NCI-H2081 treated with DMSO at 0.1 percent for 48 hours (cell line): Measurements from ENCODE around the gene RAB10.
A peak's percentile ranks its signal among the peaks of the same experiment; 100 is the strongest.
"Not testable (repeated sequence)": the region's sequence is repeated elsewhere in the genome, so short reads cannot be mapped to it uniquely, and the experiment has no call there.

ENCODE experiments used
- DNase-seq: peaks from one replicate; lab custom pipeline; 2025; lab: John Stamatoyannopoulos, UW

The RAB10 gene

GRCh38 chr2:26033818-26034636 is at the start of gene RAB10:
RAB10 (plus strand) TSS chr2:26034084; CDS start chr2:26034609, 525 bp downstream.
- peak; percentile 86 for DNase-seq

- DNase-seq = no peak
Measured at GRCh38 chr2:25988134-25988533, 45.8 kb upstream of the RAB10 start.

DNA sequence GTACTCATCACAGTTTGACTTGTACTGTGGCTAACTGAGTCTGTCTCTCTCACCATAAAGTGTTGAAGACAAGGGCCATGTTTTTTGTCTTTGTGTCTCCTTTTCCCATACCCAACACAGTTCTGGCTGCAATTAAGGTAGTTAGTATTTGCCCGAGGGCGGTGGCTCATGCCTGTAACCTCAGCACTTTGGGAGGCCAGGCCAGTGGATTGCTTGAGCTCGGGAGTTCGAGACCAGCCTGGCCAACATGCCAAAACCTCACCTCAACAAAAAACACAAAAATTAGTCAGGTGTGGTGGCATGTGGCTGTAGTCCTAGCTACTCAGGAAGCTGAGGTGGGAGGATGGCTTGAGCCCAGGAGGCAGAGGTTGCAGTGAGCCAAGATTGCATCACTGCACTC is 44.7 kb upstream of the RAB10 start:
- DNase-seq = no peak

DNA sequence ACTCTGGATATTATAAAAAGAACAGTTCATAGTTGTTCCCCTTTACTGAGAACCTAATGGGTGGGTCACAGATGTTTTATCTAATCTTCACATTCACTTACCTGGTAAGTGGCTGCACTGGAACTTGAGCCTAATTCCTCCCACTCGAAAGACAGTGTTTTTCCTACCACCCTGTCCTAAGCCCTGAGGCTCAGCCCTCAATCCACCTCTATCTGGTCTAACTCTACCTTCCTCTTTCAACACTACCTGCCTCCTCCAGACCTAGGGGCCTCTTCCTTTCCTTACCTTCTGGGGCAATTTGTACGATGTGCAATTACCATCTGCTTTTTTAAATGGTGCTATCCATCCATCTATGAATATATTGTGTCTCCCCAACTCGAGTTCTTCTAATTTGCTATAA is 41.9 kb upstream of the RAB10 start:
- no peak for DNase-seq

DNA sequence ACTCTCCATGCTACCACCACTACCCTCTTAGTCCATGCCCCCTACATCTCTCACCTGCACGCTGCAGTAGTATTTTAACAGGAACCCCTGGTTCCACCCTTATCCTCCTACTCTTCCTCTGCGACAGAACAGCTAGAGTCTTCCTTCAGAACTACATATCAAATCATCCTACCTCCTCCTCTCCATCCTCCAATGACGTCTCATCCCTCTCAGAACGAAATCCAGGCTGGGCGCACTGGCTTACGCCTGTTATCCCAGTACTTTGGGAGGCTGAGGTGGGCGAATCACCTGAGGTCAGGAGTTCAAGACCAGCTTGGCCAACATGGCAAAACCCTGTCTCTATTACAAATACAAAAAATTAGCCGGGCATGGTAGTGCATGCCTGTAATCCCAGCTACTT is 41.3 kb upstream of the RAB10 start:
- no peak for DNase-seq

GRCh38 chr2:25993049-25993448 is 40.8 kb upstream of the RAB10 start:
- no peak for DNase-seq

- no peak for DNase-seq
Measured at GRCh38 chr2:25994509-25994908, 39.4 kb upstream of the RAB10 start.

GRCh38 chr2:25996844-25997243 is 37.0 kb upstream of the RAB10 start:
- no peak for DNase-seq

GRCh38 chr2:25998816-25999383 is 35.0 kb upstream of the RAB10 start:
- DNase-seq = not testable (repeated sequence)

GRCh38 chr2:25999406-25999805 is 34.5 kb upstream of the RAB10 start:
- not testable (repeated sequence) for DNase-seq

GRCh38 chr2:26000561-26001082 is 33.3 kb upstream of the RAB10 start:
- DNase-seq = no peak

- DNase-seq = peak; percentile 71
Measured at GRCh38 chr2:26001743-26002351, 32.0 kb upstream of the RAB10 start.

- no peak for DNase-seq
Measured at GRCh38 chr2:26002632-26003310, 31.1 kb upstream of the RAB10 start.

DNA sequence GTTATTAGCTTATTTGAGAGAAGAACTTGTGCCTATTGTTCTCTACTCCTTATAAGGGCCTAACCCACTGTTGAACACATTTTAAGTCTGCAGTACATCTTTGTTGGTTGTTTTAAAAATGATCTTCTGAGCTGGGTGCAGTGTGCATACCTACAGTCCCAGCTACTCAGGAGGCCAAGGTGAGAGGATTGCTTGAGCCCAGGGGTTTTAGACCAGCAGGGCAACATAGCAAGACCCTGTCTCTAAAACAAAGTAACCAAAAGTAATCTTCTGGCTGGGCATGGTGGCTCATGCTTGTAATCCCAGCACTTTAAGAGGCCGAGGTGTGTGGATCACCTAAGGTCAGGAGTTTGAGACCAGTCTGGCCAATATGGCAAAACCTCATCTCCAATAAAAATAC is 25.8 kb upstream of the RAB10 start:
- no peak for DNase-seq

DNA sequence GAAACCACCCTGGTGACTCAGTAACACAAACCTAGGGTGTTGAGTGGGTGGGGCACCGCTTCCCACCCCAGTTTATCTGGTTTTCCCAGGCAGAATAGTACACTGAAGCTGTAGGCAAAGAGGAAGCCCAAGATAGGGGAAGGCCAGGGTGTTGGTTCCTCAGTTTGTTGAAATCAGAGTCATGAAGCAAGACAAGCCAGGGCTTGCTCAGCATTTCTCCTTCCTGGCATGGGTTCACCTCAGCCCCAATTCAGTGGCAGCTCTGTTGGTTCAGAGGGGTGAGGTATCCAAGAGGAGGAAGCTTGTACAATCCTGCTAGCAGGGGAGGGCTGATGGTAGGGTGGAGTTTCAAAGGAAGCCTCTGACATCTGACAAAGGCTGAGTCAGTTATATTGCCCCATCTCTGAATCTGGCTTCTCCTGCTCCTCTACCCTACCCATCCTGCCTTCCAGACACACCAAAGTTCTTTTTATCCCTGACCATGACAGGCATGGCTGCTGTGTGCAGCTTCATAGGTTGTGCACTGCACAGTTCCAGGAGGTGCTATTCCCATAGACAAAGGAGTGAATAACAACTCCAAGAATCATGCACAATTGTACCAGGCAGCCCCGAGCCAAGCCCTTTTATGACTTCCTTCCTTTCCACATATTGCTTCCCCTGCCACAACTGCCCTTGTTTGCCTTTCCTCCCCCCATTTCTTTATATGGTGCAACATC is 24.9 kb upstream of the RAB10 start:
- DNase-seq = no peak

DNA sequence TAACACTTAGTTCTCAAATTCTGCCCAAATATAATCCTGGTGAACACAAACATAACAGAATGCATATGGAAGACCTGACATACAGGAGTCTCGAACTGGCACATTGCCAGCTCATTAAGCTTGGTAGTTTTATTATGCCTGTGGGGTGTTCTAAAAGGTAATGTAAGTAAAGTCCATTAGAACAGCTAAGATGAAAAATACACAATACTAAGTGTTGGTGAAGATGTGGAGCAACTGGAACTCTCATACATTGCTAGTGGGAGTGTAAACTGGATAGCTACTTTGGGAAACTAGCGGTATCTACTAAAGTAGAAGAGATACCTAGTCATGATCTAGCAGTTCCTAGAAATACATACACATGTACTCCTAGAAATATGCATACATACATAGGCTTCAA is 24.3 kb upstream of the RAB10 start:
- DNase-seq = no peak

GRCh38 chr2:26010943-26011342 is 22.9 kb upstream of the RAB10 start:
- no peak for DNase-seq

DNA sequence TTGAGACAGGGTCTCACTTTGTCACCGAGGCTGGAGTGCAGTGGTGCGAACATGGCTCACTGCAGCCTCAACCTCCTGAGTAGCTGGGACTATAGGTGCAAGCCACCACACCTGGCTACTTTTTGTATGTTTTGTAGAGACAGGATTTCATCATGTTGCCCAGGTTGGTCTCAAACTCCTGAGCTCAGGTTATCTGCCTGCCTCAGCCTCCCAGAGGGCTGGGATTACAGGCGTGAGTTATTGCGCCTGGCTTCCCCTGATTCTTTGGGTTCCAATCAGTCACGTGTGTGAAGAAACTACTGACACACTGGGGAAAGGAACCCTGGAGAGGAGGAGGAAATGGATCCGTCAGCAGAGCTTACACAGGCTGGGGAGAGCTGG is 22.3 kb upstream of the RAB10 start:
- DNase-seq = no peak

- no peak for DNase-seq
Measured at GRCh38 chr2:26011990-26012856, 21.7 kb upstream of the RAB10 start.

GRCh38 chr2:26013668-26014067 is 20.2 kb upstream of the RAB10 start:
- DNase-seq = no peak
